ENCODE results near the gene CDR2. TPM values are rescaled to one million over a fixed set of nuclear protein-coding genes. Genes with fewer than 3 reads are reported as not detected.

The CDR2 gene
- total and polyA plus RNA-seq, 9 of the 15 experiments (the other 6 are each of a cell fraction or from before 2014, with no cell fraction given): 4.6 to 30.3 (median 19.9) TPM

DNA sequence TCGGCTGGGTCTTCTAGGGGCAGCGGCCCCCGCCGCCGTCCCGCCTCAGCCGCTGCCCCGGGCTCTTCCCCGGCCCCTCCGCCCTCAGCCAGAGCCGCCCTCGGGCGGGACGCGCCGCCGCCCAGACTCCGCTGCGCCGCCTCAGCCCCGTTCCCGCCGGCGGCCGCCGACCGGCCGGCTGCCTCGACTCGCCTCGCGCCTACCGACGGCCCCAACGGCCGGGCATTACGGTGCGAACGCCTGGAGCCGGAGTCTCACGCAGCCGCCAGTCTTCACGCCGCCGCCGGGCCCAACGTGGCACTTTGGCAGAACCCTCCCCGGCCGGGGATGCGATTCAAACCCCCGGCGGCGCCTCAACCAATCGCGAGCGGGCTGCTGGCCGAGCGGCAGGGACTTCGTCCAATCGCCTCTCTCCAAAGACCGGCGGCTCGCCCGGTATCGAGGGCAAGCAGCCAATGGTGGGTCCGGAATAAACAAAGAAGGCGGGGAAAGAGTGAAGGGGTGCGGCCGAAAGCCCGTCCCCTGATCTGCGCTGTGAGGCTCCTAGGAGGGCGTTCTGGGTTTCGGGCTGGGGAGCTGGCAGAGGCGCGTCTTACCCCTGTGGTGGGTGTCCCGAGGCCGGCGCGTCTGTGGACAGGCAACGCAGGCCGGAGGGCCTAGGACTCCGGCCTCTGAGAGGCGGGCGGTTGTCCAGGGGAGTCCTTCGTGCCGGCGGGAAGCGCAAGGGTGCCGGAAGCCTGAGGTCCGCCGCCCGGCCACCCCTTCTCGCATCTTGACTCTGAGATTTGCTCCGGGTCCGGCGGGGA is at the start of gene CDR2 (continued):
- TF ChIP-seq, protein P1, sequence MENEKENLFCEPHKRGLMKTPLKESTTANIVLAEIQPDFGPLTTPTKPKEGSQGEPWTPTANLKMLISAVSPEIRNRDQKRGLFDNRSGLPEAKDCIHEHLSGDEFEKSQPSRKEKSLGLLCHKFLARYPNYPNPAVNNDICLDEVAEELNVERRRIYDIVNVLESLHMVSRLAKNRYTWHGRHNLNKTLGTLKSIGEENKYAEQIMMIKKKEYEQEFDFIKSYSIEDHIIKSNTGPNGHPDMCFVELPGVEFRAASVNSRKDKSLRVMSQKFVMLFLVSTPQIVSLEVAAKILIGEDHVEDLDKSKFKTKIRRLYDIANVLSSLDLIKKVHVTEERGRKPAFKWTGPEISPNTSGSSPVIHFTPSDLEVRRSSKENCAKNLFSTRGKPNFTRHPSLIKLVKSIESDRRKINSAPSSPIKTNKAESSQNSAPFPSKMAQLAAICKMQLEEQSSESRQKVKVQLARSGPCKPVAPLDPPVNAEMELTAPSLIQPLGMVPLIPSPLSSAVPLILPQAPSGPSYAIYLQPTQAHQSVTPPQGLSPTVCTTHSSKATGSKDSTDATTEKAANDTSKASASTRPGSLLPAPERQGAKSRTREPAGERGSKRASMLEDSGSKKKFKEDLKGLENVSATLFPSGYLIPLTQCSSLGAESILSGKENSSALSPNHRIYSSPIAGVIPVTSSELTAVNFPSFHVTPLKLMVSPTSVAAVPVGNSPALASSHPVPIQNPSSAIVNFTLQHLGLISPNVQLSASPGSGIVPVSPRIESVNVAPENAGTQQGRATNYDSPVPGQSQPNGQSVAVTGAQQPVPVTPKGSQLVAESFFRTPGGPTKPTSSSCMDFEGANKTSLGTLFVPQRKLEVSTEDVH (IDR thresholded peaks at IDR 0.05; ENCODE audit: low read depth, partially characterized antibody): no peak
- TF ChIP-seq ZNF253 (CRISPR knock-in tag; conservative IDR thresholded peaks at IDR 0.05) (no peak), ZNF79 (CRISPR knock-in tag; IDR thresholded peaks at IDR 0.05; ENCODE audit: low read depth) (no peak), SMAD2 (IDR thresholded peaks at IDR 0.05; ENCODE audit: low read depth, low read length) (no peak), SAFB (IDR thresholded peaks at IDR 0.05; ENCODE audit: borderline replicate concordance, low read depth, low read length) (no peak), ETS2 (tag; IDR thresholded peaks at IDR 0.05; ENCODE audit: borderline replicate concordance, poor library complexity, severe bottlenecking) (no peak), FOXM1 (IDR thresholded peaks at IDR 0.05; ENCODE audit: low read depth) (peak; percentile 64; the same call in 1 of the 2 replicates), FOXM1 (CRISPR knock-in tag; IDR thresholded peaks at IDR 0.05; ENCODE audit: low read depth) (0 out of 2 replicates have a peak, but pooled peaks have one; percentile 69), MBD2 (IDR thresholded peaks at IDR 0.05; ENCODE audit: borderline replicate concordance, low read depth) (peak; percentile 98), ASH1L (IDR thresholded peaks at IDR 0.05; ENCODE audit: borderline replicate concordance, low read depth, partially characterized antibody) (peak; percentile 97), CBX3 (IDR thresholded peaks at IDR 0.05; ENCODE audit: borderline replicate concordance in 1 of 2, low read length in 2 of 2) (no peak), PTRF (tag; IDR thresholded peaks at IDR 0.05) (no peak), ZNF184 (CRISPR knock-in tag; IDR thresholded peaks at IDR 0.05) (no peak), ZBTB7A (IDR thresholded peaks at IDR 0.05; ENCODE audit: borderline replicate concordance, control insufficient read depth, low read depth, low read length) (peak; percentile 63; the same call in 1 of the 2 replicates), PPARD (CRISPR knock-in tag; IDR thresholded peaks at IDR 0.05) (no peak), ZFPM2 (CRISPR knock-in tag; IDR thresholded peaks at IDR 0.05) (no peak), TBL1XR1 (IDR thresholded peaks at IDR 0.05; ENCODE audit: low read length in 2 of 2) (no peak), RCOR1 (IDR thresholded peaks at IDR 0.05; ENCODE audit: borderline replicate concordance in 1 of 2, low read depth in 2 of 2, low read length in 2 of 2) (no peak), BRCA1 (IDR thresholded peaks at IDR 0.05) (no peak), BRCA1 (CRISPR knock-in tag; IDR thresholded peaks at IDR 0.05) (no peak)
- TF ChIP-seq, protein P2, sequence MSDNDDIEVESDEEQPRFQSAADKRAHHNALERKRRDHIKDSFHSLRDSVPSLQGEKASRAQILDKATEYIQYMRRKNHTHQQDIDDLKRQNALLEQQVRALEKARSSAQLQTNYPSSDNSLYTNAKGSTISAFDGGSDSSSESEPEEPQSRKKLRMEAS (CRISPR knock-in tag; IDR thresholded peaks at IDR 0.05): no peak; the same call in 1 of the 2 replicates
- TF ChIP-seq, protein P3, sequence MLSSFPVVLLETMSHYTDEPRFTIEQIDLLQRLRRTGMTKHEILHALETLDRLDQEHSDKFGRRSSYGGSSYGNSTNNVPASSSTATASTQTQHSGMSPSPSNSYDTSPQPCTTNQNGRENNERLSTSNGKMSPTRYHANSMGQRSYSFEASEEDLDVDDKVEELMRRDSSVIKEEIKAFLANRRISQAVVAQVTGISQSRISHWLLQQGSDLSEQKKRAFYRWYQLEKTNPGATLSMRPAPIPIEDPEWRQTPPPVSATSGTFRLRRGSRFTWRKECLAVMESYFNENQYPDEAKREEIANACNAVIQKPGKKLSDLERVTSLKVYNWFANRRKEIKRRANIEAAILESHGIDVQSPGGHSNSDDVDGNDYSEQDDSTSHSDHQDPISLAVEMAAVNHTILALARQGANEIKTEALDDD (IDR thresholded peaks at IDR 0.05): no peak
- TF ChIP-seq, protein P4, sequence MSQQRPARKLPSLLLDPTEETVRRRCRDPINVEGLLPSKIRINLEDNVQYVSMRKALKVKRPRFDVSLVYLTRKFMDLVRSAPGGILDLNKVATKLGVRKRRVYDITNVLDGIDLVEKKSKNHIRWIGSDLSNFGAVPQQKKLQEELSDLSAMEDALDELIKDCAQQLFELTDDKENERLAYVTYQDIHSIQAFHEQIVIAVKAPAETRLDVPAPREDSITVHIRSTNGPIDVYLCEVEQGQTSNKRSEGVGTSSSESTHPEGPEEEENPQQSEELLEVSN (IDR thresholded peaks at IDR 0.05; ENCODE audit: borderline replicate concordance in 1 of 2, extremely low read depth in 1 of 2, insufficient read depth in 1 of 2, insufficient read length in 1 of 2, low read depth in 1 of 2, low read length in 1 of 2, poor library complexity in 1 of 2, severe bottlenecking in 1 of 2): peak; percentile 47 to 80
